Ammon's horn (tissue), 1 donor: Measurements from ENCODE around the gene SPTBN1.

Experiments used
- DNase-seq: peaks from one replicate; pipeline ENCODE4 v3.0.0-alpha.2; 2016; ENCODE audit warnings: low spot score

SPTBN1 gene

GRCh38 chr2:54632733-54633692 is 176.9 kb downstream of the SPTBN1 start:
- no peak for DNase-seq

GRCh38 chr2:54634021-54634420 is 177.9 kb downstream of the SPTBN1 start:
- no peak for DNase-seq

- no peak for DNase-seq
Observed at GRCh38 chr2:54634564-54635511, 178.7 kb downstream of the SPTBN1 start.

- DNase-seq: no peak
Observed at GRCh38 chr2:54635554-54636152, 179.5 kb downstream of the SPTBN1 start.

GRCh38 chr2:54636415-54637139 is 180.4 kb downstream of the SPTBN1 start:
- DNase-seq: no peak

- no peak for DNase-seq
Observed at GRCh38 chr2:54638103-54638502, 182.0 kb downstream of the SPTBN1 start.

- no peak for DNase-seq
Observed at GRCh38 chr2:54638774-54639187, 182.7 kb downstream of the SPTBN1 start.

GRCh38 chr2:54639609-54640008 is 183.5 kb downstream of the SPTBN1 start:
- DNase-seq: no peak

GRCh38 chr2:54640834-54641540 is 184.9 kb downstream of the SPTBN1 start:
- no peak for DNase-seq

GRCh38 chr2:54641988-54642387 is 185.9 kb downstream of the SPTBN1 start:
- peak; percentile 77 for DNase-seq

GRCh38 chr2:54642677-54643430 is 186.7 kb downstream of the SPTBN1 start:
- no peak for DNase-seq

- no peak for DNase-seq
Observed at GRCh38 chr2:54644236-54644635, 188.1 kb downstream of the SPTBN1 start.

- no peak for DNase-seq
Observed at GRCh38 chr2:54646170-54646927, 190.2 kb downstream of the SPTBN1 start.

GRCh38 chr2:54648256-54648655 is 192.1 kb downstream of the SPTBN1 start:
- no peak for DNase-seq

- no peak for DNase-seq
Observed at GRCh38 chr2:54649191-54649590, 193.1 kb downstream of the SPTBN1 start.

GRCh38 chr2:54649633-54650032 is 193.5 kb downstream of the SPTBN1 start:
- DNase-seq: no peak

- no peak for DNase-seq
Observed at GRCh38 chr2:54650612-54651011, 194.5 kb downstream of the SPTBN1 start.

GRCh38 chr2:54651291-54651690 is 195.2 kb downstream of the SPTBN1 start:
- no peak for DNase-seq

GRCh38 chr2:54652540-54652939 is 196.4 kb downstream of the SPTBN1 start:
- no peak for DNase-seq
